ENCODE results near the gene MRC2.

MRC2 gene

DNA sequence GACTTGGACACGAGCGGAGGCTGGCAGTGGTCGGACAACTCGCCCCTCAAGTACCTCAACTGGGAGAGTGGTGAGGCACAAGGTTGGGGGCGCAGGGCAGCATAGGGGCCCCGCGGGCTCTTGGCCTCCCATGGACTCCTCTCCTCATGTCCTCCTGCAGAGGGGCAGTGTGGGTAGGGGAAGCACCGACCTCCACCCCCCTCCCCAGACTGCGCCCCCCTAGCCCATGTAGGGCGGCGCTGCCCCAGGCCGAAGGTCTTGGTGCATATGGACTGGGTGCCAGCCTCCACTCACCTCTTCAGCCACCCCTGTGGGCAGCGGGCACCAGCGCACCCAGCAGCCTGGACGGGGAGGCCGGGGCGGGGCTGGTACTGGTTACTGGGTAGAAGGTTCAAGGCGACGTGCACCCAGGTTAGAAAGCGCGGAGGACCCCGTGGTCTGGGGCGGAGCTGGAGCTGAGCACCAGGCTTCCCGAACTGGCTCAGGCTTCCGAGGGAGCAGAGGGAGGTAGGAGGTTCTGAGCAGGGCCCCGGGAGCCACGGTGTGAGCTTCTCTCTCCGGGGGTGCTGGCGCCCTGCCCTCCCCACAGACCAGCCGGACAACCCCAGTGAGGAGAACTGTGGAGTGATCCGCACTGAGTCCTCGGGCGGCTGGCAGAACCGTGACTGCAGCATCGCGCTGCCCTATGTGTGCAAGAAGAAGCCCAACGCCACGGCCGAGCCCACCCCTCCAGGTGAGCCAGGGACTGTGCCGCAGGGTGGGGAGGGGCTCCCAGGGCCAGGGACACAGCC lies 39.5 kb downstream of the MRC2 start:
- H2AFZ ChIP-seq (ENCODE audit: low read depth, low read length) = no peak overlapping the region
- TF ChIP-seq EZH2 (IDR thresholded peaks at IDR 0.05; ENCODE audit: borderline replicate concordance, low read depth, low read length, severe bottlenecking) = no peak
- TF ChIP-seq, protein P1, sequence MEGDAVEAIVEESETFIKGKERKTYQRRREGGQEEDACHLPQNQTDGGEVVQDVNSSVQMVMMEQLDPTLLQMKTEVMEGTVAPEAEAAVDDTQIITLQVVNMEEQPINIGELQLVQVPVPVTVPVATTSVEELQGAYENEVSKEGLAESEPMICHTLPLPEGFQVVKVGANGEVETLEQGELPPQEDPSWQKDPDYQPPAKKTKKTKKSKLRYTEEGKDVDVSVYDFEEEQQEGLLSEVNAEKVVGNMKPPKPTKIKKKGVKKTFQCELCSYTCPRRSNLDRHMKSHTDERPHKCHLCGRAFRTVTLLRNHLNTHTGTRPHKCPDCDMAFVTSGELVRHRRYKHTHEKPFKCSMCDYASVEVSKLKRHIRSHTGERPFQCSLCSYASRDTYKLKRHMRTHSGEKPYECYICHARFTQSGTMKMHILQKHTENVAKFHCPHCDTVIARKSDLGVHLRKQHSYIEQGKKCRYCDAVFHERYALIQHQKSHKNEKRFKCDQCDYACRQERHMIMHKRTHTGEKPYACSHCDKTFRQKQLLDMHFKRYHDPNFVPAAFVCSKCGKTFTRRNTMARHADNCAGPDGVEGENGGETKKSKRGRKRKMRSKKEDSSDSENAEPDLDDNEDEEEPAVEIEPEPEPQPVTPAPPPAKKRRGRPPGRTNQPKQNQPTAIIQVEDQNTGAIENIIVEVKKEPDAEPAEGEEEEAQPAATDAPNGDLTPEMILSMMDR (IDR thresholded peaks at IDR 0.05; ENCODE audit: borderline replicate concordance, extremely low read depth, low read length, poor library complexity, severe bottlenecking) = no peak
- no peaks in the 10 kb centered on the region for H3K4me1 ChIP-seq (ENCODE audit: insufficient read depth, low read length)
- no peaks in the 10 kb centered on the region for H3K79me2 ChIP-seq (ENCODE audit: insufficient read depth, low read length)
- H3K9me3 ChIP-seq (ENCODE audit: insufficient read depth, low read length, severe bottlenecking) = no peaks in the 10 kb centered on the region
- no peak for ATAC-seq (ENCODE audit: insufficient read depth, low read depth)
- H3K9ac ChIP-seq (ENCODE audit: low read depth, low read length) = no peak overlapping the region
- no peak overlapping the region for H3K27ac ChIP-seq (ENCODE audit: low read length)
- no peak for DNase-seq
- no peak overlapping the region for H3K4me2 ChIP-seq (ENCODE audit: insufficient read depth, low read length)
- H3K4me3 ChIP-seq (ENCODE audit: low read depth in 1 of 2, low read length in 2 of 2) = no peak overlapping the region
- H3K36me3 ChIP-seq (ENCODE audit: insufficient read depth, low read length) = 0 out of 2 replicates have a peak, but pooled peaks cover 3% of the 10 kb centered on the region
- H3K27me3 ChIP-seq (ENCODE audit: insufficient read depth, low read length, poor library complexity) = no peaks in the 10 kb centered on the region
- no peaks in the 10 kb centered on the region for H4K20me1 ChIP-seq (ENCODE audit: insufficient read depth, low read length)

DNA sequence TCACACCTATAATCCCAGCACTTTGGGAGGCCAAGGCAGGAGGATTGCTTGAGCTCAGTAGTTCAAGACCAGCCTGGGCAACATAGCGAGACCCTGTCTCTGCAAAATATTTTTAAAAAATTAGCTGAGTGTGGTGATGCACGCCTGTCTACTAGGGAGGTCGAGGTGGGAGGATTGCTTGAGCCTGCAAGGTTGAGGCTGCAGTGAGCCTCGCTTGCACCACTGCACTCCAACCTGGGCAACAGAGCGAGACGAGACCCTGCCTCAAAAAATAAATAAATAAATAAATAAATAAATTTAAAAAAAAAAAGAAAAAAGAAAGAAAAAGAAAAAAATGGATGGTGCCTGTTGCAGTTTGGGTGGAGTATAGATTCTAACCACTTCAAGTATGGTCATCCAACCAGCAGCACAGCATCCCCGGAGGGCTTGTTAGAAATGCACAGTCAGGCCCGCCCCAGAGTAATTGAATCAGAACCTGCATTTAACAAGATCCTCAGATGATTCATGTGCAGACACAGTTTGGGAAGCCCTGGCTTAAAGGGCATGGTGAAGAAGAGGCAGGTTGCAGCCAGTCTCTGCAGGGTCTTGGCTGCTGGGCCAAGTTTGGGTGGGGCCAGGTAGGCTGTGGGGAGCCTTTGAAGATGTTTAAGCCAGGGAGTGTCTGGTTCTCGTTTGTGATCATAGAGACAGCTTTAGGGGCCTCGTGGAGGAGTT lies 40.8 kb downstream of the MRC2 start:
- Histone ChIP-seq H3K9me3 (ENCODE audit: insufficient read depth, low read length, severe bottlenecking) (no peaks in the 10 kb centered on the region), H3K27ac (ENCODE audit: low read length) (no peak overlapping the region), H4K20me1 (ENCODE audit: insufficient read depth, low read length) (no peaks in the 10 kb centered on the region), H3K4me1 (ENCODE audit: insufficient read depth, low read length) (no peaks in the 10 kb centered on the region), H3K4me3 (ENCODE audit: low read depth in 1 of 2, low read length in 2 of 2) (no peak overlapping the region), H3K4me2 (ENCODE audit: insufficient read depth, low read length) (no peak overlapping the region), H3K36me3 (ENCODE audit: insufficient read depth, low read length) (0 out of 2 replicates have a peak, but pooled peaks cover 6% of the 10 kb centered on the region), H3K79me2 (ENCODE audit: insufficient read depth, low read length) (no peaks in the 10 kb centered on the region), H3K27me3 (ENCODE audit: insufficient read depth, low read length, poor library complexity) (no peaks in the 10 kb centered on the region), H2AFZ (ENCODE audit: low read depth, low read length) (no peak overlapping the region), H3K9ac (ENCODE audit: low read depth, low read length) (no peak overlapping the region)
- TF ChIP-seq, protein P1 (IDR thresholded peaks at IDR 0.05; ENCODE audit: borderline replicate concordance, extremely low read depth, low read length, poor library complexity, severe bottlenecking) = no peak
- no peak for TF ChIP-seq EZH2 (IDR thresholded peaks at IDR 0.05; ENCODE audit: borderline replicate concordance, low read depth, low read length, severe bottlenecking)
- ATAC-seq (ENCODE audit: insufficient read depth, low read depth) (no peak), DNase-seq (no peak)

DNA sequence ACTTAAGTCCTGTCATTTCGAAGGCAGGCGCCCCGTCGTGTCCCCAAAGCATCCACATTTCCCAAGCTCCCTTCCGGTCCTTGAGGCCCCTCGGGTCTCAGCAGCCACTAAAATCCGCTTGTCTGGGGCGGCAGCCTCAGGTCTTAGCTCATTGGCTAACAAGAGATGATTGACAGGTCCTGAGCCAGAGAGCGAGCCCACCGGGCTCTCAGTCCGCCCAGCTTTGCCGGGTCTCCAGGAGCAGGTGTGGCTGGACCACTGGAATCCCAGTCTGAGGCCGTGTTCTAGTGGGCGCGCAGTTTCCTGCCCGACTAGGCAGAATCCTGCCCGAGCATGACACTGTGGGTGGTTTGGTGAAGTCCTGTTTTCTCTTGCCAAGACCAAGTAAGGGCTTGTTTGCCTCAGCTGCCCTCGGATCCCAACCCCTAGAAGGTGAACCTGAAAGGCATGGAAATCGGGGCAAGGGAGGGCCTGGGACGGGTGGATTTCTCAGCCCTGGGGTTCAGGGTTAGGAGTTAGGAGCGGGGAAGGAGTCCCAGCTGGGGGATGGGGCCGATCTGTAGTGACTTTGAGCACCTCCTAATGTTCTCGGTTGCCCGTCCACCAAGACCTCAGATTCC lies 42.8 kb downstream of the MRC2 start:
- H3K4me2 ChIP-seq (ENCODE audit: insufficient read depth, low read length) = no peak overlapping the region
- no peaks in the 10 kb centered on the region for H3K27me3 ChIP-seq (ENCODE audit: insufficient read depth, low read length, poor library complexity)
- ATAC-seq (ENCODE audit: insufficient read depth, low read depth) (no peak), DNase-seq (no peak)
- H4K20me1 ChIP-seq (ENCODE audit: insufficient read depth, low read length) = no peaks in the 10 kb centered on the region
- H3K36me3 ChIP-seq (ENCODE audit: insufficient read depth, low read length) = 0 out of 2 replicates have a peak, but pooled peaks cover 9% of the 10 kb centered on the region
- H3K27ac ChIP-seq (ENCODE audit: low read length) = no peak overlapping the region
- no peaks in the 10 kb centered on the region for H3K4me1 ChIP-seq (ENCODE audit: insufficient read depth, low read length)
- TF ChIP-seq, protein P1 (IDR thresholded peaks at IDR 0.05; ENCODE audit: borderline replicate concordance, extremely low read depth, low read length, poor library complexity, severe bottlenecking) = no peak
- TF ChIP-seq EZH2 (IDR thresholded peaks at IDR 0.05; ENCODE audit: borderline replicate concordance, low read depth, low read length, severe bottlenecking) = no peak
- H3K79me2 ChIP-seq (ENCODE audit: insufficient read depth, low read length) = no peaks in the 10 kb centered on the region
- H3K9ac ChIP-seq (ENCODE audit: low read depth, low read length) = no peak overlapping the region
- H3K4me3 ChIP-seq (ENCODE audit: low read depth in 1 of 2, low read length in 2 of 2) = no peak overlapping the region
- H2AFZ ChIP-seq (ENCODE audit: low read depth, low read length) = no peak overlapping the region
- no peaks in the 10 kb centered on the region for H3K9me3 ChIP-seq (ENCODE audit: insufficient read depth, low read length, severe bottlenecking)
